H1 (cell line): Measurements from ENCODE around the gene RAB44. TPM values are rescaled to one million over a fixed set of nuclear protein-coding genes. Genes with fewer than 3 reads are reported as not detected.

ENCODE experiments used
- BRCA1 ChIP-seq: IDR thresholded peaks from 2 replicates; pipeline ENCODE4 v1.6.1; 2012; ENCODE audit warnings: low read depth, low read length, improper control_type of control experiment
- KDM1A ChIP-seq: fragments of 200-600, 300-600 bp; sonication (generic); IDR thresholded peaks from 2 replicates; pipeline ENCODE4 v1.7.1; 2016; ENCODE audit warnings: mild to moderate bottlenecking, low read length, borderline replicate concordance
- KDM4A ChIP-seq: IDR thresholded peaks from one replicate; pipeline ENCODE4 v1.7.1; 2012; ENCODE audit warnings: low read depth, mild to moderate bottlenecking, moderate library complexity, low read length, inconsistent platforms; ENCODE audit not compliant: severe bottlenecking
- NANOG ChIP-seq: IDR thresholded peaks from 2 replicates; pipeline ENCODE4 v1.6.1; 2011; ENCODE audit warnings: low read length, low read depth, mild to moderate bottlenecking, inconsistent platforms; ENCODE audit not compliant: insufficient read depth, poor library complexity, severe bottlenecking
- NRF1 ChIP-seq: IDR thresholded peaks from 2 replicates; pipeline ENCODE4 v1.6.1; 2011; ENCODE audit warnings: mild to moderate bottlenecking, low read depth, low read length, improper control_type of control experiment
- POLR2AphosphoS5 ChIP-seq: IDR thresholded peaks from 2 replicates; pipeline ENCODE4 v1.6.1; 2011; ENCODE audit warnings: low read depth, low read length
- TCF12 ChIP-seq: IDR thresholded peaks from 2 replicates; pipeline ENCODE4 v1.6.1; 2011; ENCODE audit warnings: low read depth, mild to moderate bottlenecking, low read length
- polyA plus RNA-seq, 7 experiments: library from polyadenylated mRNA; depleted of rRNA in 3 of 7; stranded (reverse) in 5 of 7; unstranded in 2 of 7; fragments of >200 nt in 5 of 7; fragments of 200-250 nt in 2 of 7; gene quantifications; 1 replicate in 5 of 7; 2 replicates in 1 of 7; 4 replicates in 1 of 7; pipeline versions ENCODE4 v1.2.1 to v1.2.3, GENCODE V29; 2011 to 2013; ENCODE audit warnings: missing spikeins in 2 of 7, mixed read lengths in 2 of 7
- total RNA-seq: library from RNA; stranded (reverse); fragmentation: NEBNext Ultra II Directional; extraction: Animal tissue kit (Norgen Biotek cat#: 25700); gene quantifications from 2 replicates; pipeline ENCODE4 v1.2.1, GENCODE V29; 2021
- TF ChIP-seq, protein P1 (sequence below), 3 experiments: IDR thresholded peaks; 1 replicate in 2 of 3; 2 replicates in 1 of 3; pipeline versions ENCODE4 v1.5.1 to v1.6.1; 2011; ENCODE audit warnings: low read length in 3 of 3, mild to moderate bottlenecking in 3 of 3, inconsistent platforms in 2 of 3, low read depth in 1 of 3, moderate library complexity in 1 of 3; ENCODE audit not compliant: insufficient read depth in 1 of 3; ENCODE audit errors: control extremely low read depth in 1 of 3
- TF ChIP-seq, protein P2 (sequence below): IDR thresholded peaks from 2 replicates; pipeline ENCODE4 v1.6.1; 2012; ENCODE audit warnings: inconsistent platforms

RAB44 gene
- total and polyA plus RNA-seq, 2 of the 8 experiments (the other 6 are each of a cell fraction or from before 2014, with no cell fraction given) = 0.02 TPM; not detected in 1

DNA sequence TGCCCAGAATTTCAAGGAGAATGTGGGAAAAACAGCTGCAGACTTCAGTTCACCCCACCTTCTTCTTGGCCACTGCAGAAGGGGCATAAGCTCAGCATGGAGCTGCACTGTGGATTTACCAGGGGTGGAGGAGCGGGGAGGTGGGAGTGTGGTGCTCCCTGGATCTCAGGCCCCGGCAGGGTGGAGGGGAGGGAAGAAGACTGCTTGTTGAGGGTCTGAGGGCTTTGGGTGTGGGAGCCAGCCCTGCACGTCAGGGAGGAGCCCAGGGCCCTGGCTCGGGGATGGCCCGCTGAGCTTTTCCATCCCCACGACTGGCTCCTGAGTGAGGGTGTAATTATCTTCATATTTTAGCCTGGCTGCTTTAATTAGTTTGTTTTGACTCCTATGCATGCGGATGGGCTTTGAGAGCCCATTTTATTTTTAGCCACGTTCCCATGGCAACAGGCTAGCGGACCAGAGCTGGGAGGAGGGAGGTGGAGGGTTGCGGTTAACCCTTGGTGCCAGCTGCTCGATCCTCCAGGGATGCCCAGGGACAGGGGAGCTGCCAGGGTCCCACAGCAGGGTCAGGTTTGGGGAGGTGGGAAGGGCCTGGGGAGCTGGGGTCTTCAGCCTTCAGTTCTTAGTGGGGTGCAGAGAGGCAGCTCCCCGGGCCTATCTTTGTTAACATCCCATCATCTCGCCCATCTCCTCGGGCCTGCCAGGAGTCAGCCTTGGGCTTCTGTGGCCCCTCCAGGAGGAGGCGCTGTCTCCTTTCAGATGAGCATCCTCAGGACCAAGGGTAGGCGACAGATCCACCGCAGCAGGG lies 68.2 kb downstream of the RAB44 start (continued):
- TF ChIP-seq NRF1 = no peak
- peak; percentile 16; the same call in 1 of the 2 replicates for TF ChIP-seq KDM1A
- TF ChIP-seq, protein P1, sequence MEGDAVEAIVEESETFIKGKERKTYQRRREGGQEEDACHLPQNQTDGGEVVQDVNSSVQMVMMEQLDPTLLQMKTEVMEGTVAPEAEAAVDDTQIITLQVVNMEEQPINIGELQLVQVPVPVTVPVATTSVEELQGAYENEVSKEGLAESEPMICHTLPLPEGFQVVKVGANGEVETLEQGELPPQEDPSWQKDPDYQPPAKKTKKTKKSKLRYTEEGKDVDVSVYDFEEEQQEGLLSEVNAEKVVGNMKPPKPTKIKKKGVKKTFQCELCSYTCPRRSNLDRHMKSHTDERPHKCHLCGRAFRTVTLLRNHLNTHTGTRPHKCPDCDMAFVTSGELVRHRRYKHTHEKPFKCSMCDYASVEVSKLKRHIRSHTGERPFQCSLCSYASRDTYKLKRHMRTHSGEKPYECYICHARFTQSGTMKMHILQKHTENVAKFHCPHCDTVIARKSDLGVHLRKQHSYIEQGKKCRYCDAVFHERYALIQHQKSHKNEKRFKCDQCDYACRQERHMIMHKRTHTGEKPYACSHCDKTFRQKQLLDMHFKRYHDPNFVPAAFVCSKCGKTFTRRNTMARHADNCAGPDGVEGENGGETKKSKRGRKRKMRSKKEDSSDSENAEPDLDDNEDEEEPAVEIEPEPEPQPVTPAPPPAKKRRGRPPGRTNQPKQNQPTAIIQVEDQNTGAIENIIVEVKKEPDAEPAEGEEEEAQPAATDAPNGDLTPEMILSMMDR (IDR thresholded peaks at IDR 0.05; ENCODE audit: control extremely low read depth in 1 of 3, insufficient read depth in 1 of 3, low read depth in 1 of 3, low read length in 3 of 3) = peak; percentile 94 to 97 (median 96)
- TF ChIP-seq, protein P2, sequence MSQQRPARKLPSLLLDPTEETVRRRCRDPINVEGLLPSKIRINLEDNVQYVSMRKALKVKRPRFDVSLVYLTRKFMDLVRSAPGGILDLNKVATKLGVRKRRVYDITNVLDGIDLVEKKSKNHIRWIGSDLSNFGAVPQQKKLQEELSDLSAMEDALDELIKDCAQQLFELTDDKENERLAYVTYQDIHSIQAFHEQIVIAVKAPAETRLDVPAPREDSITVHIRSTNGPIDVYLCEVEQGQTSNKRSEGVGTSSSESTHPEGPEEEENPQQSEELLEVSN = no peak
- no peak for TF ChIP-seq POLR2AphosphoS5
- TF ChIP-seq KDM4A = no peak
- TF ChIP-seq BRCA1 = peak; percentile 10; the same call in 1 of the 2 replicates
- TF ChIP-seq NANOG = no peak
- no peak for TF ChIP-seq TCF12
- TF ChIP-seq, all 59 proteins: peak for 6
